ENCODE results near the gene CCNG2. TPM values are rescaled to one million over a fixed set of nuclear protein-coding genes. Genes with fewer than 3 reads are reported as not detected.

The CCNG2 gene
- total and polyA plus RNA-seq, 9 of the 15 experiments (the other 6 are each of a cell fraction or from before 2014, with no cell fraction given) = 0.49 to 6.6 (median 2.9) TPM

- TF ChIP-seq E2F6 (IDR thresholded peaks at IDR 0.05; ENCODE audit: borderline replicate concordance in 1 of 2, extremely low read depth in 1 of 2, insufficient read depth in 1 of 2, insufficient read length in 1 of 2, low read depth in 1 of 2, low read length in 1 of 2, poor library complexity in 1 of 2, severe bottlenecking in 1 of 2) (peak in 1 of 2 experiments; percentile 1), ETS1 (conservative IDR thresholded peaks at IDR 0.05; ENCODE audit: control insufficient read depth, low read depth, low read length) (no peak), HBP1 (CRISPR knock-in tag; IDR thresholded peaks at IDR 0.05) (no peak), NONO (IDR thresholded peaks at IDR 0.05; ENCODE audit: low read depth in 2 of 2, low read length in 1 of 2) (0 out of 4 replicates have a peak, but pooled peaks of 1 of the 2 experiments have one; percentile 37), U2AF1 (optimal IDR thresholded peaks at IDR 0.05; ENCODE audit: low read depth, low read length) (no peak), CHD7 (IDR thresholded peaks at IDR 0.05; ENCODE audit: low read depth, low read length) (no peak), ZNF124 (CRISPR knock-in tag; IDR thresholded peaks at IDR 0.05) (no peak), ETV6 (IDR thresholded peaks at IDR 0.05; ENCODE audit: borderline replicate concordance in 1 of 2, low read depth in 2 of 2, low read length in 1 of 2) (no peak), ETV6 (CRISPR knock-in tag; IDR thresholded peaks at IDR 0.05; ENCODE audit: borderline replicate concordance) (no peak), KLF13 (tag; IDR thresholded peaks at IDR 0.05; ENCODE audit: borderline replicate concordance, low read depth) (peak; percentile 18; the same call in 1 of the 2 replicates)
Measured at GRCh38 chr4:77157859-77158486, 966 bp downstream of the CCNG2 start (continued).
